HFFc6 (cell line): ENCODE measurements around the gene TMEM201. TPM values are rescaled to one million over a fixed set of nuclear protein-coding genes. Genes with fewer than 3 reads are reported as not detected.
A peak's percentile ranks its signal among the peaks of the same experiment; 100 is the strongest.

Experiments used
- DNase-seq: peaks from one replicate; pipeline ENCODE4 v3.0.0-alpha.2; 2018
- H3K27ac Mint-ChIP-seq: 2 replicates; pipeline ENCODE4 v1.8.0; 2020; ENCODE audit warnings: mild to moderate bottlenecking, mixed read lengths
- H3K27me3 Mint-ChIP-seq: 2 replicates; pipeline ENCODE4 v1.8.0; 2021; ENCODE audit warnings: mild to moderate bottlenecking, moderate library complexity, mixed read lengths; ENCODE audit not compliant: insufficient read depth
- H3K36me3 Mint-ChIP-seq: 2 replicates; pipeline ENCODE4 v1.8.0; 2021; ENCODE audit warnings: low read depth, mixed read lengths
- H3K4me1 Mint-ChIP-seq: 2 replicates; pipeline ENCODE4 v1.8.0; 2020; ENCODE audit warnings: low read depth, mixed read lengths
- H3K4me3 Mint-ChIP-seq: 2 replicates; pipeline ENCODE4 v1.8.0; 2020; ENCODE audit warnings: mild to moderate bottlenecking, moderate library complexity, mixed read lengths
- H3K9me3 Mint-ChIP-seq: 2 replicates; pipeline ENCODE4 v1.8.0; 2020; ENCODE audit warnings: mild to moderate bottlenecking, mixed read lengths
- CTCF ChIP-seq: fragments of 200-600 bp; sonication (generic); IDR thresholded peaks from 2 replicates; pipeline ENCODE4 v1.5.0; 2021; ENCODE audit warnings: antibody characterized with exemption, mild to moderate bottlenecking
- total RNA-seq, 6 experiments: library from RNA; stranded (reverse); fragmentation: NEBNext Ultra II Directional; extraction: Animal tissue kit (Norgen Biotek cat#: 25700); gene quantifications; 2 replicates in 1 of 6; 3 replicates in 5 of 6; pipeline ENCODE4 v1.2.3, GENCODE V29; 2021

The TMEM201 gene
- total RNA-seq, 6 experiments from 2014 or later: 10.5 to 14.0 (median 11.2) TPM

- no peak for DNase-seq
- peaks cover 2% of the 10 kb centered on the region; the same call in 1 of the 2 replicates for H3K27me3 Mint-ChIP-seq
- no peaks in the 10 kb centered on the region for H3K9me3 Mint-ChIP-seq
- no peak for TF ChIP-seq CTCF
- no peak overlapping the region for H3K27ac Mint-ChIP-seq
- H3K36me3 Mint-ChIP-seq: no peaks in the 10 kb centered on the region; the same call in 1 of the 2 replicates
- H3K4me3 Mint-ChIP-seq: no peak overlapping the region
- H3K4me1 Mint-ChIP-seq: peaks cover 28% of the 10 kb centered on the region
Observed at GRCh38 chr1:9591669-9592509, 3.2 kb downstream of the TMEM201 start.

DNA sequence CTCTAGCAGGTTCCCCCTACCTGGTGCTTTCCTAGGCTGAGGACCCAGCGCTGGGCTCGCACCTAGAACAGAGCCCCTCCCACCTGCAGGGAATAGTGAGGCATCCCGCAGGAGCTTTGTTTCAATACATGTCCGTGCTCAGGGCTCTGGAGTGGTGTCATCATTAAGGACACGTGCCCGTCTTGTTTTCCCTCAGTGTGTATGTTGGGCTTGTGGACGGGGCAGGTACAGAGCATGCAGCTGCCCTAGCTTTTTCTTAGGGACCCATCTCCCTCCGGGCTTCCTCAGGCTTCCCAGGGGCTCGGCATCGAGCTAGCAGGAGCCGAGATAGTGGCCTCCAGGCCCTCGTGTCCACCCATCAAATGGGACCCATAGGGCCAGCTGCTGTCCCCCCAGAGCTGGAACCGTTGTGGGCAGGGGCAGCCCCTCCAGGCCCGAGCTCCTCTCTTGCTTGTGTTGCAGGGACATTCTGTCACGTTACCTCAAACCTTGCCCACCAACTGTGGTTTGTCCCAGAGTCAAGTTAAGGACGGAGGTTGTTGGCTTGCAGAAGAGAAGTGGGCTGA is 3.9 kb downstream of the TMEM201 start:
- peaks cover 28% of the 10 kb centered on the region for H3K4me1 Mint-ChIP-seq
- H3K4me3 Mint-ChIP-seq: no peak overlapping the region
- DNase-seq: no peak
- no peak for TF ChIP-seq CTCF
- no peaks in the 10 kb centered on the region; the same call in 1 of the 2 replicates for H3K36me3 Mint-ChIP-seq
- H3K9me3 Mint-ChIP-seq: no peaks in the 10 kb centered on the region
- peak overlapping the region; percentile 58; the same call in 1 of the 2 replicates for H3K27ac Mint-ChIP-seq
- peaks cover 2% of the 10 kb centered on the region; the same call in 1 of the 2 replicates for H3K27me3 Mint-ChIP-seq

GRCh38 chr1:9593147-9593491 is 4.4 kb downstream of the TMEM201 start:
- no peaks in the 10 kb centered on the region for H3K9me3 Mint-ChIP-seq
- peak overlapping the region; percentile 58 for H3K27ac Mint-ChIP-seq
- no peaks in the 10 kb centered on the region; the same call in 1 of the 2 replicates for H3K36me3 Mint-ChIP-seq
- DNase-seq: no peak
- H3K4me3 Mint-ChIP-seq: no peak overlapping the region
- peaks cover 2% of the 10 kb centered on the region; the same call in 1 of the 2 replicates for H3K27me3 Mint-ChIP-seq
- no peak for TF ChIP-seq CTCF
- H3K4me1 Mint-ChIP-seq: peaks cover 25% of the 10 kb centered on the region

GRCh38 chr1:9593492-9594465 is 5.1 kb downstream of the TMEM201 start:
- Mint-ChIP-seq H3K9me3 (no peaks in the 10 kb centered on the region), H3K4me1 (peaks cover 22% of the 10 kb centered on the region), H3K36me3 (no peaks in the 10 kb centered on the region; the same call in 1 of the 2 replicates), H3K4me3 (no peak overlapping the region), H3K27me3 (peaks cover 2% of the 10 kb centered on the region; the same call in 1 of the 2 replicates), H3K27ac (peak overlapping the region; percentile 58)
- peak; percentile 62 for DNase-seq
- TF ChIP-seq CTCF: no peak

DNA sequence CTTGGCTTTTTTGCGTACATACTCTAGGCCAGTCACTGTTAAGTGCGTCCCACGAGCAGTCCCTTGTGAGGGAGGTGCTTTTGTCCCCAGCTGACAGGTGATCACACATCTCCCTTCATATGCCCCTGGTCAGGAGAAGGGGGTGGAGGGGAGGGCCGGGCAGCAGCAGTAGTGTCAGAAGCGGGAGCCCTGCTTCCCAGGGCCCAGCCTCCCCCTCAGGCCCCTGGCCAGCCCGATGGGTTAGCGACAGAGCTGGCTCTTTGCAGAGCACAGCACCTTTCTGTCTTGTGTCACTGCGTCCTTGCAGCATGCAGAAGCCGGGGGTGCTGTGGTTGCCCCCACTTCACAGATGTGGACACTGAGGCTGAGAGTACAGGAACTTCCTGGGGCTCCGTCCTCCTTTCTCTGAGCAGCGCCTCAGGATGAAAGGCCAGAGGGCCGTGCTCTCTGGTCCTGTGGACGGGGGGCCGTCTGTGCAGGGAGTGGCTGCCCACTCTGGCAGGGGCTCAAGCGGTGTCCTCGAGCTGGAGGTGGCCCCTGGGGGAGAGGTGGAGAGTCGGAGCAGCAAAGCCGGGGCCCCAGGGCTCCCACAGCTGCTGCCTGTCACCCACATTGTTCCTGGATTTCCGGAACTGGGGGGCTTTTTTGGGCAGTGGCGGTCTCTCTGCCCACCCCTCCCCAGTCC is 5.9 kb downstream of the TMEM201 start:
- H3K4me3 Mint-ChIP-seq: no peak overlapping the region
- no peak for DNase-seq
- no peaks in the 10 kb centered on the region for H3K27me3 Mint-ChIP-seq
- H3K27ac Mint-ChIP-seq: no peak overlapping the region
- H3K9me3 Mint-ChIP-seq: no peaks in the 10 kb centered on the region
- peaks cover 21% of the 10 kb centered on the region for H3K4me1 Mint-ChIP-seq
- no peak for TF ChIP-seq CTCF
- H3K36me3 Mint-ChIP-seq: no peaks in the 10 kb centered on the region; the same call in 1 of the 2 replicates
